Measurements from ENCODE around the gene NUDCD3.

GRCh38 chr7:44517175-44517574, 26.7 kb upstream of the NUDCD3 start:
- TF ChIP-seq, protein P1, sequence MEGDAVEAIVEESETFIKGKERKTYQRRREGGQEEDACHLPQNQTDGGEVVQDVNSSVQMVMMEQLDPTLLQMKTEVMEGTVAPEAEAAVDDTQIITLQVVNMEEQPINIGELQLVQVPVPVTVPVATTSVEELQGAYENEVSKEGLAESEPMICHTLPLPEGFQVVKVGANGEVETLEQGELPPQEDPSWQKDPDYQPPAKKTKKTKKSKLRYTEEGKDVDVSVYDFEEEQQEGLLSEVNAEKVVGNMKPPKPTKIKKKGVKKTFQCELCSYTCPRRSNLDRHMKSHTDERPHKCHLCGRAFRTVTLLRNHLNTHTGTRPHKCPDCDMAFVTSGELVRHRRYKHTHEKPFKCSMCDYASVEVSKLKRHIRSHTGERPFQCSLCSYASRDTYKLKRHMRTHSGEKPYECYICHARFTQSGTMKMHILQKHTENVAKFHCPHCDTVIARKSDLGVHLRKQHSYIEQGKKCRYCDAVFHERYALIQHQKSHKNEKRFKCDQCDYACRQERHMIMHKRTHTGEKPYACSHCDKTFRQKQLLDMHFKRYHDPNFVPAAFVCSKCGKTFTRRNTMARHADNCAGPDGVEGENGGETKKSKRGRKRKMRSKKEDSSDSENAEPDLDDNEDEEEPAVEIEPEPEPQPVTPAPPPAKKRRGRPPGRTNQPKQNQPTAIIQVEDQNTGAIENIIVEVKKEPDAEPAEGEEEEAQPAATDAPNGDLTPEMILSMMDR (IDR thresholded peaks at IDR 0.05): no peak
- TF ChIP-seq POLR2A (IDR thresholded peaks at IDR 0.05): no peak
